H9 (cell line): Measurements from ENCODE around the gene AHSG. TPM values are rescaled to one million over a fixed set of nuclear protein-coding genes. Genes with fewer than 3 reads are reported as not detected.

ENCODE experiments used
- DNase-seq: peaks from one replicate; pipeline ENCODE4 v3.0.0-alpha.2; 2017
- H2AFZ ChIP-seq: one replicate; pipeline ENCODE4 v1.6.1; 2013; ENCODE audit warnings: mild to moderate bottlenecking, low read length, control low read depth, moderate library complexity
- H2AK5ac ChIP-seq: 2 replicates; pipeline ENCODE4 v1.6.1; 2013; ENCODE audit warnings: low read length, control low read depth, mixed read lengths; ENCODE audit not compliant: insufficient read length
- H2BK120ac ChIP-seq: one replicate; pipeline ENCODE4 v1.6.1; 2013; ENCODE audit warnings: low read depth, mild to moderate bottlenecking, low read length, control low read depth, inconsistent platforms; ENCODE audit not compliant: poor library complexity, severe bottlenecking
- H2BK12ac ChIP-seq: 2 replicates; pipeline ENCODE4 v1.6.1; 2013; ENCODE audit warnings: low read length, control low read depth, mixed read lengths, low read depth; ENCODE audit not compliant: insufficient read length
- H2BK15ac ChIP-seq: 2 replicates; pipeline ENCODE4 v1.6.1; 2013; ENCODE audit warnings: low read depth, low read length, control low read depth
- H2BK20ac ChIP-seq: one replicate; pipeline ENCODE4 v1.6.1; 2013; ENCODE audit warnings: low read depth, mild to moderate bottlenecking, low read length, control low read depth, inconsistent platforms; ENCODE audit not compliant: poor library complexity, severe bottlenecking
- H2BK5ac ChIP-seq: 2 replicates; pipeline ENCODE4 v1.6.1; 2013; ENCODE audit warnings: low read length, control low read depth, mixed read lengths; ENCODE audit not compliant: insufficient read length
- H3K14ac ChIP-seq: 2 replicates; pipeline ENCODE4 v1.6.1; 2013; ENCODE audit warnings: low read length, control low read depth; ENCODE audit not compliant: insufficient read depth
- H3K18ac ChIP-seq: 2 replicates; pipeline ENCODE4 v1.6.1; 2013; ENCODE audit warnings: low read depth, mild to moderate bottlenecking, mixed read lengths, low read length, control low read depth; ENCODE audit not compliant: insufficient read length
- H3K23ac ChIP-seq: 2 replicates; pipeline ENCODE4 v1.6.1; 2013; ENCODE audit warnings: low read length, control low read depth, mixed read lengths, low read depth; ENCODE audit not compliant: insufficient read length
- H3K23me2 ChIP-seq: 2 replicates; pipeline ENCODE4 v1.6.1; 2013; ENCODE audit warnings: low read depth, mild to moderate bottlenecking, mixed read lengths, low read length, control low read depth; ENCODE audit not compliant: insufficient read length, poor library complexity, severe bottlenecking
- H3K27ac ChIP-seq: 2 replicates; pipeline ENCODE4 v1.5.1; 2013; ENCODE audit warnings: low read length, control low read depth, mixed read lengths, low read depth; ENCODE audit not compliant: insufficient read length
- H3K27me3 ChIP-seq: 2 replicates; pipeline ENCODE4 v1.6.1; 2013; ENCODE audit warnings: low read length, control low read depth, inconsistent platforms; ENCODE audit not compliant: insufficient read depth
- H3K4ac ChIP-seq: 2 replicates; pipeline ENCODE4 v1.6.1; 2013; ENCODE audit warnings: low read depth, mild to moderate bottlenecking, control low read depth, inconsistent platforms, low read length, moderate library complexity
- H3K4me1 ChIP-seq: 2 replicates; pipeline ENCODE4 v1.6.1; 2013; ENCODE audit warnings: low read length, control low read depth, inconsistent platforms; ENCODE audit not compliant: insufficient read depth
- H3K4me2 ChIP-seq: 2 replicates; pipeline ENCODE4 v1.6.1; 2013; ENCODE audit warnings: low read length, control low read depth, mixed read lengths; ENCODE audit not compliant: insufficient read length, insufficient read depth
- H3K56ac ChIP-seq: 2 replicates; pipeline ENCODE4 v1.6.1; 2013; ENCODE audit warnings: low read depth, mild to moderate bottlenecking, mixed read lengths, low read length, control low read depth; ENCODE audit not compliant: insufficient read length
- H3K79me1 ChIP-seq: 2 replicates; pipeline ENCODE4 v1.6.1; 2013; ENCODE audit warnings: low read depth, mild to moderate bottlenecking, moderate library complexity, low read length, control low read depth, inconsistent platforms; ENCODE audit not compliant: insufficient read depth, poor library complexity, severe bottlenecking
- H3K79me2 ChIP-seq: 2 replicates; pipeline ENCODE4 v1.6.1; 2013; ENCODE audit warnings: low read length, control low read depth, inconsistent platforms; ENCODE audit not compliant: insufficient read depth
- H3K9ac ChIP-seq: 2 replicates; pipeline ENCODE4 v1.6.1; 2013; ENCODE audit warnings: low read length, control low read depth, mixed read lengths; ENCODE audit not compliant: insufficient read length; ENCODE audit errors: extremely low read depth
- H3K9me3 ChIP-seq: one replicate; pipeline ENCODE4 v1.6.1; 2013; ENCODE audit warnings: low read depth, low read length, inconsistent platforms; ENCODE audit not compliant: control insufficient read depth
- H3T11ph ChIP-seq: one replicate; pipeline ENCODE4 v1.6.1; 2013; ENCODE audit warnings: mild to moderate bottlenecking, low read length, control low read depth, inconsistent platforms
- H4K20me1 ChIP-seq: one replicate; pipeline ENCODE4 v1.6.1; 2013; ENCODE audit not compliant: control insufficient read depth, insufficient read length, insufficient read depth
- H4K5ac ChIP-seq: 2 replicates; pipeline ENCODE4 v1.6.1; 2013; ENCODE audit warnings: low read depth, mild to moderate bottlenecking, mixed read lengths, low read length, control low read depth; ENCODE audit not compliant: insufficient read length
- H4K8ac ChIP-seq: replicated peaks from 2 replicates; pipeline ENCODE4 v1.6.1; 2013; ENCODE audit warnings: low read length, control low read depth, mixed read lengths, low read depth; ENCODE audit not compliant: insufficient read length
- H4K91ac ChIP-seq: 2 replicates; pipeline ENCODE4 v1.6.1; 2013; ENCODE audit warnings: low read depth, mild to moderate bottlenecking, moderate library complexity, mixed read lengths, low read length, control low read depth; ENCODE audit not compliant: insufficient read length
- H3K27ac Mint-ChIP-seq, 3 experiments: 2 replicates in 2 of 3; 3 replicates in 1 of 3; pipeline ENCODE4 v1.8.0; 2020 to 2021; ENCODE audit warnings: mixed read lengths in 3 of 3, mild to moderate bottlenecking in 1 of 3, moderate library complexity in 1 of 3
- H3K27me3 Mint-ChIP-seq: 2 replicates; pipeline ENCODE4 v1.8.0; 2021; ENCODE audit warnings: low read depth, mild to moderate bottlenecking, moderate library complexity, mixed read lengths
- H3K36me3 Mint-ChIP-seq, 3 experiments: 2 replicates in 2 of 3; 3 replicates in 1 of 3; pipeline ENCODE4 v1.8.0; 2020 to 2021; ENCODE audit warnings: low read depth in 3 of 3, mixed read lengths in 3 of 3; ENCODE audit not compliant: insufficient read depth in 1 of 3
- H3K4me1 Mint-ChIP-seq, 2 experiments: 2 replicates each; pipeline ENCODE4 v1.8.0; 2020; ENCODE audit warnings: mixed read lengths in 2 of 2
- H3K4me3 Mint-ChIP-seq, 2 experiments: 2 replicates in 1 of 2; 3 replicates in 1 of 2; pipeline ENCODE4 v1.8.0; 2020 to 2021; ENCODE audit warnings: mild to moderate bottlenecking in 2 of 2, mixed read lengths in 2 of 2, moderate library complexity in 1 of 2
- H3K9me3 Mint-ChIP-seq, 2 experiments: 2 replicates in 1 of 2; 3 replicates in 1 of 2; pipeline ENCODE4 v1.8.0; 2020; ENCODE audit warnings: mild to moderate bottlenecking in 2 of 2, mixed read lengths in 2 of 2, moderate library complexity in 1 of 2
- WGBS: extraction: QIAGEN DNeasy Blood & Tissue Kit; methylation state at CpG from one replicate; pipeline ENCODE4 v1.1.7; 2013; ENCODE audit warnings: missing lambda C conversion rate, low lambda C conversion rate, mixed read lengths; ENCODE audit not compliant: insufficient read length; ENCODE audit errors: extremely low coverage; 5-methylcytosine and 5-hydroxymethylcytosine counted together
- long read RNA-seq: library from polyadenylated mRNA; unstranded; transcript quantifications from one replicate; pipeline ENCODE4 v2.0.0, GENCODE V29; 2020
- total RNA-seq: library from RNA; stranded (reverse); gene quantifications from 2 replicates; pipeline ENCODE4 v1.2.1, GENCODE V29; 2021
- TF ChIP-seq, protein P1 (sequence below): fragments of 200-600 bp; sonication (generic); conservative IDR thresholded peaks from 3 replicates; pipeline ENCODE4 v1.8.0; 2021; ENCODE audit warnings: antibody characterized with exemption, mild to moderate bottlenecking

AHSG gene, protein sequence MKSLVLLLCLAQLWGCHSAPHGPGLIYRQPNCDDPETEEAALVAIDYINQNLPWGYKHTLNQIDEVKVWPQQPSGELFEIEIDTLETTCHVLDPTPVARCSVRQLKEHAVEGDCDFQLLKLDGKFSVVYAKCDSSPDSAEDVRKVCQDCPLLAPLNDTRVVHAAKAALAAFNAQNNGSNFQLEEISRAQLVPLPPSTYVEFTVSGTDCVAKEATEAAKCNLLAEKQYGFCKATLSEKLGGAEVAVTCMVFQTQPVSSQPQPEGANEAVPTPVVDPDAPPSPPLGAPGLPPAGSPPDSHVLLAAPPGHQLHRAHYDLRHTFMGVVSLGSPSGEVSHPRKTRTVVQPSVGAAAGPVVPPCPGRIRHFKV
- total RNA-seq, result 0.13 TPM in 1 of 2 replicates, not detected in the other
- long read RNA-seq, partial matches to known transcripts, result 0 of 1 reads
- long read RNA-seq, other reads (novel, unspliced or antisense), result 1 of 1 reads

DNA sequence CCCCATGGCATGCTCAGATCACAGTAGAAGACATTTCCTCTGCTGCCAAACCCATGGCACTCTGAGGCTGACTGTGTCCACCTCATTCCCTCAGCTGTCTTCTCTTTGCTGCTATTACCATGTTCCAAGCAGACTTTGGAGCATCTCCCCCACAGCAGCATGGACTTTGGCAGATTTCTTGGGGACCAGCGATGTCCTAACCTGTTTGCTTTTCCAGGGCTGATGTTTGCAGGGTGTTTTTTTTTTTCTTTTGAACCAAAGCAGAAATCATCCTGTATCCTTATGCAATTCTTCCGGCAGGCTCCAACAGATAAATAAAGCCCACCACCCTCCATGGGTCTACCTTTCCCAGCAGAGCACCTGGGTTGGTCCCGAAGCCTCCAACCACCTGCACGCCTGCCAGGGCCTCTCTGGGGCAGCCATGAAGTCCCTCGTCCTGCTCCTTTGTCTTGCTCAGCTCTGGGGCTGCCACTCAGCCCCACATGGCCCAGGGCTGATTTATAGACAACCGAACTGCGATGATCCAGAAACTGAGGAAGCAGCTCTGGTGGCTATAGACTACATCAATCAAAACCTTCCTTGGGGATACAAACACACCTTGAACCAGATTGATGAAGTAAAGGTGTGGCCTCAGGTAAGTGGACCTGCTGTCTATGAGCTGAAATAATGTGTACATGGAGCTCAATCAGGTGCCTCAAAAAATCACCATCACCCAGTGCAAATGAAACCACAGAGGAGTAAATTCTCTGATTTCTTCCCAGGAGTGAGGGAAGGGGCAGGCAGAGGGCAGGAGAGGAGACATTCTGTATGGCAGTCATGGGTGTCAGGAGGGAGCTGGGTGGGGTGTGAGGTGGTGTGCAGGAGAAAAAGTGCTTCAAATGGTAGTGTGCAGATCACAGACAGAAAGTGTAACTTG, at the start of gene AHSG:
Gene AHSG (plus strand): TSS at position 340 of the 916 bp plus-strand sequence. CDS start 82 bp downstream, at position 422.
- Histone ChIP-seq H2BK12ac (no peak within 1 kb of the TSS), H4K91ac (no peak within 1 kb of the TSS)
- peaks cover 23% of the 10 kb centered on the region for H3K27me3 Mint-ChIP-seq

More for the DNA sequence above, at the start of gene AHSG:
- Mint-ChIP-seq H3K9me3 (no peaks in the 10 kb centered on the region), H3K4me3 (no peak within 1 kb of the TSS), H3K4me1 (peaks cover 14% of the 10 kb centered on the region in 2 experiments), H3K27ac (no peak within 1 kb of the TSS; a peak in 1 of 7 replicates), H3K36me3 (no peaks in the 10 kb centered on the region)
- Histone ChIP-seq H3K14ac (no peak within 1 kb of the TSS; the same call in 1 of the 2 replicates), H3K79me2 (no peaks in the 10 kb centered on the region), H2BK15ac (no peak within 1 kb of the TSS), H3K9me3 (no peaks in the 10 kb centered on the region), H2BK20ac (no peak within 1 kb of the TSS), H2BK5ac (no peak within 1 kb of the TSS), H3K4me1 (no peaks in the 10 kb centered on the region; the same call in 1 of the 2 replicates), H3K27me3 (no peaks in the 10 kb centered on the region), H2AK5ac (no peak within 1 kb of the TSS), H3K4ac (no peak within 1 kb of the TSS), H4K8ac (no peak within 1 kb of the TSS), H3T11ph (no peak within 1 kb of the TSS), H2BK120ac (no peak within 1 kb of the TSS), H3K23me2 (no peaks in the 10 kb centered on the region), H3K23ac (no peak within 1 kb of the TSS), H4K5ac (no peak within 1 kb of the TSS), H3K4me2 (no peak within 1 kb of the TSS), H4K20me1 (no peaks in the 10 kb centered on the region), H2AFZ (no peak within 1 kb of the TSS), H3K79me1 (no peaks in the 10 kb centered on the region), H3K27ac (no peak within 1 kb of the TSS), H3K9ac (no peak within 1 kb of the TSS), H3K56ac (no peak within 1 kb of the TSS), H3K18ac (no peak within 1 kb of the TSS)
- TF ChIP-seq, protein P1, sequence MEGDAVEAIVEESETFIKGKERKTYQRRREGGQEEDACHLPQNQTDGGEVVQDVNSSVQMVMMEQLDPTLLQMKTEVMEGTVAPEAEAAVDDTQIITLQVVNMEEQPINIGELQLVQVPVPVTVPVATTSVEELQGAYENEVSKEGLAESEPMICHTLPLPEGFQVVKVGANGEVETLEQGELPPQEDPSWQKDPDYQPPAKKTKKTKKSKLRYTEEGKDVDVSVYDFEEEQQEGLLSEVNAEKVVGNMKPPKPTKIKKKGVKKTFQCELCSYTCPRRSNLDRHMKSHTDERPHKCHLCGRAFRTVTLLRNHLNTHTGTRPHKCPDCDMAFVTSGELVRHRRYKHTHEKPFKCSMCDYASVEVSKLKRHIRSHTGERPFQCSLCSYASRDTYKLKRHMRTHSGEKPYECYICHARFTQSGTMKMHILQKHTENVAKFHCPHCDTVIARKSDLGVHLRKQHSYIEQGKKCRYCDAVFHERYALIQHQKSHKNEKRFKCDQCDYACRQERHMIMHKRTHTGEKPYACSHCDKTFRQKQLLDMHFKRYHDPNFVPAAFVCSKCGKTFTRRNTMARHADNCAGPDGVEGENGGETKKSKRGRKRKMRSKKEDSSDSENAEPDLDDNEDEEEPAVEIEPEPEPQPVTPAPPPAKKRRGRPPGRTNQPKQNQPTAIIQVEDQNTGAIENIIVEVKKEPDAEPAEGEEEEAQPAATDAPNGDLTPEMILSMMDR, result no peak
- no peak for DNase-seq
- no CpG with 5 or more reads among the region's 7 CpGs for WGBS
